HG03135 (cell line): ENCODE results near the gene MARCOL.
"Not testable (repeated sequence)": the region's sequence is repeated elsewhere in the genome, so short reads cannot be mapped to it uniquely, and the experiment has no call there.

ENCODE experiments used
- ATAC-seq: cut with Tn5 transposase; IDR thresholded peaks from one replicate; pipeline ENCODE4 v1.9.1; 2021; ENCODE audit warnings: mild to moderate bottlenecking, moderate library complexity; ENCODE audit not compliant: unreplicated experiment

MARCOL gene

DNA sequence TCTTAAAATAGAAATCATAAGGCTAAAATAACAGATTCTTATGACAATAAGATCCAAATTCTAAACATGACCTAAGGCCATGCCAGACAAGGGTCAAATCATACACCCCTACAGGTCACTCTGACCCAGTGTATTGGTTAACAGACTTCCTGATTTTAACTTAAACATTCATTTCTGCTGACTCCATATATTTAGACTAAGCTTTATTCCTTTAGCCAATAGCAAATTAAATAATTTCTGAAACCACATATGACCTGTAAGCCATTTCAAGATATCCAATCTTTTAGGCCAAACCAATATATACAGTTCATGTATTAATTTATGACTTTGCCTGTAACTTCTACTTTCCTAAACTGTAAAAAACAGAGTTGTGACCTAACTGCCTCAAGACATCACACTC is 22.9 kb downstream of the MARCOL start:
- no peak for ATAC-seq

DNA sequence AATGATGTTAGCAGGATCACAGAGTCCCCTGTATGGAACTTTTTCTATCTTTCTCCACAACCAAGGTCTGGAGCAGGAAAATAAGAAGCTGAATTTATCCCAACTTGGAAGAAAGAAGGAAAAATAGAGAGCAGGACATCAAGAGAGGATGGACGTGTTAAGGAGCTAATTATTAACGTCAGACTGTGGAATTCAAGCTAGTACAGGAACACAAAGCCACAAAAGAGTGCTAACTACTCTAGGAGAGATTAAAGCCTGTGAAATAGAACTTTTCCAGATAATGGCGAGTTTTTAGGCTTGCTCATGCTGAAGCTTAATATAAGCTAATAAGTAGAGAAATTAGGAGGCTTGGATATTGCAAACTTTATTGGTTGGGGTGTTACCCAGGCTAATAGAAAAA is 29.6 kb downstream of the MARCOL start:
- no peak for ATAC-seq

DNA sequence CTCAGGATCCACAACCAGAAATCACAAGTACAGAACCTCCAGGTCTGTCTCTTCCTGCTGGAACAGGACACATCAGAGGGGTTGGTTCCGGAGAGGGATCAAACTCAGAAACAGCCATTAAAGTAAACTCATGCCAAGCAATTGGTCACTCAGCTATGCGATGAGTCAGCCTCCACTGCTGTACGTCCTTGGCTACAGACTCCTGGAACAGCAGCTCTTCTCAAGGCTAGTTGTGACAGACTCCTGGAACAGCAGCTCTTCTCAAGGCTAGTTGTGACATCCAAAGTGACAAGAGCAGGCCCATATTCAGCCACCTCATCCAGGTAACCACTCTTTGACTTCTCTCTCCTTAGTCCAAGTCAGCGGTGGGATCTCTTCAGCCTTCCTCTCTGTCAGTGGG is 30.2 kb downstream of the MARCOL start, which contains the start of gene SPINK13:
TSS of gene SPINK13 (plus strand) at position 229 of the 400 bp plus-strand sequence. CDS start 1,279 bp downstream, outside the sequence.
- no peak for ATAC-seq

DNA sequence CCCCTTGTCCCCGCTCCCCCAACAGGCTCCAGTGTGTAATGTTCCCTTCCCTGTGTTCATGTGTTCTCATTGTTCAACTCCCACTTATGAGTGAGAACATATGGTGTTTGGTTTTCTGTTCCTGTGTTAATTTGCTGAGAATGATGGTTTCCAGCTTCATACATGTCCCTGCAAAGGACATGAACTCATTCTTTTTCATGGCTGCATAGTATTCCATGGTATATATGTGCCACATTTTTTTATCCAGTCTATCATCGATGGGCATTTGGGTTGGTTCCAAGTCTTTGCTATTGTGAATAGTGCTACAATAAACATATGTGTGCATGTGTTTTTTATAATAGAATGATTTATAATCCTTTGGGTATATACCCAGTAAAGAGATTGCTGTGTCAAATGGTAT is 36.8 kb downstream of the MARCOL start:
- ATAC-seq, result not testable (repeated sequence)

DNA sequence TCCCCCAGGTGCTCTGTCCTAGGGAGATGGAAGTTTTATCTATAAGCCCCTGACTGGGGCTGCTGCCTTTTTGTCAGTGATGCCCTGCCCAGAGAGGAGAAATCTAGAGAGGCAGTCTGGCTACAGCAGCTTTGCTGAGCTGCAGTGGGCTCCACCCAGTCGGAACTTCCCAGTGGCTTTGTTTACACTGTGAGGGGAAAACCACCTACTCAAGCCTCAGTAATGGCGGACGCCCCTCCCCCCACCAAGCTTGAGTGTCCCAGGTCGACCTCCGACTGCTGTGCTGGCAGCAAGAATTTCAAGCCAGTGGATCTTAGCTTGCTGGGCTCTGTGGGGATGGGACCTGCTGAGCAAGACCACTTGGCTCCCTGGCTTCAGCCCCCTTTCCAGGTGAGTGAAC is 42.6 kb downstream of the MARCOL start:
- ATAC-seq, result not testable (repeated sequence)

DNA sequence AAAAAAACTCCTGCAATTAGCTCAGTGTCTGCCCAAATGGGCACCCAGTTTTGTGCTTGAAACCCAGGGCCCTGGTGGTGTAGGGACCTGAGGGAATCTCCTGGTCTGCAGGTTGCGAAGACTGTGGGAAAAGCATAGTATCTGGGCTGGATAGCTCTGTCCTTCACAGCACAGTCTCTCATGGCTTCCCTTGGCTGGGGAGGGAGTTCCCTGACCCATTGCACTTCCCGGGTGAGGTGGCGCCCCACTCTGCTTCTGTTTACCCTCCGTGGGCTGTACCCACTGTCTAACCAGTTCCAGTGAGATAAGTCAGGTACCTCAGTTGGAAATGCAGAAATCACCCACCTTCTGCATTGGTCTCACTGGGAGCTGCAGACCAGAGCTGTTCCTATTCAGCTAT is 43.0 kb downstream of the MARCOL start:
- ATAC-seq, result not testable (repeated sequence)

DNA sequence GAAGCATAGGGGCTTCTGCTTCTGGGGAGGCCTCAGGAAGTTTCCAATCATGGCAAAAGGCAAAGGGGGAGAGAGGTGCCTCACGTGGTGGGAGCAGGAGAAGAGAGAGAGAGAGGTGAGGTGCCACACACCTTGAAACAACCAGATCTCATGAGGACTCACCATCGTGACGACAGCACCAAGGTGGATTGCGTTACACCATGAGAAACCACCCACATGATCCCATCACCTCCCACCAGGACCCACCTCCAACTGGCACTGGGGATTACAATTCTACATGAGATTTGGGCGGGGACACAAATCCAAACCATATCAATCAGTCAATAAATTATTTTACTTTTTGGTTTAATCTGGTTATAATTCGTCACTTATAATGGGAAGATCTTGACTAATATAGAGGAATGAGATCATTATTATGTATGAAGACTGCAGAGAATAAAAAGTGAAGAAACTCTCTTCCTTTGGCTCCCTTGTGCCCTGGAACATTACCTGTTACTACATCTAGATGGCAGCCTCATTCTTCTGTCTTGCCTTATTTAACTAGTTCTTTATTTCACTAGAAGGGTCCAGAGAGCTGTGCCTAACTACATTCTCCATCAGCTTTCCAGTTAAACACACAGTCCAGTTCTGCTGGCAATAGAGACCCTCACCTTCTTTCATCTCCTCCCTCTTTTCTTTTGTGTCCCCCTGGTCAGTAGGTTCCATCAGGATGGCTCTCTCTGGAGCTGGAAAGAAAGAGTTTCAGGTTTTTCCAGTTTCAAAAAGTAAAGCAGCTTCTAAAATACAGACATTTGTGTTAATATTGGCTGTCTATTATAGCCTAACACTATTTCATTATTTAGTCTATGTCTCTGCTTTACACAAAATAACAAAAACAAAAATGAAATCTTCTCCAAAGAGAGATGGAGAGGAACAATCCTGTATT is 52.2 kb downstream of the MARCOL start:
- ATAC-seq, result no peak
